GM23338 (cell line): ENCODE measurements around the gene SERAC1. TPM values are rescaled to one million over a fixed set of nuclear protein-coding genes. Genes with fewer than 3 reads are reported as not detected.

Experiments
- ATAC-seq: fragments of 200-7000 bp; cut with Tn5 transposase; 3 replicates; pipeline ENCODE4 v1.9.1; 2020
- DNase-seq: peaks from one replicate; pipeline ENCODE4 v3.0.0-alpha.2; 2015; ENCODE audit warnings: low spot score
- H2AFZ ChIP-seq: fragments of 200-600 bp; sonication (generic); 2 replicates; pipeline ENCODE4 v1.8.0; 2016; ENCODE audit warnings: antibody characterized with exemption, mild to moderate bottlenecking, moderate library complexity
- H3F3A ChIP-seq: fragments of 200-600 bp; sonication (generic); replicated peaks from 2 replicates; pipeline ENCODE4 v1.8.0; 2017; ENCODE audit warnings: antibody characterized with exemption, mixed run types, low read depth
- H3K27ac ChIP-seq: fragments of 200-600 bp; sonication (generic); 2 replicates; pipeline ENCODE4 v1.6.1; 2016; ENCODE audit warnings: low read depth
- H3K27me3 ChIP-seq: fragments of 200-600 bp; sonication (generic); 2 replicates; pipeline ENCODE4 v1.8.0; 2016; ENCODE audit warnings: mild to moderate bottlenecking, mixed run types, moderate library complexity; ENCODE audit not compliant: insufficient read depth
- H3K36me3 ChIP-seq: fragments of 200-600 bp; sonication (generic); 2 replicates; pipeline ENCODE4 v1.8.0; 2016; ENCODE audit warnings: mild to moderate bottlenecking; ENCODE audit not compliant: insufficient read depth
- H3K4me1 ChIP-seq: fragments of 200-600 bp; sonication (generic); 2 replicates; pipeline ENCODE4 v1.8.0; 2016; ENCODE audit warnings: mild to moderate bottlenecking, moderate library complexity; ENCODE audit not compliant: insufficient read depth
- H3K4me2 ChIP-seq: fragments of 200-600 bp; sonication (generic); 2 replicates; pipeline ENCODE4 v1.7.1; 2017; ENCODE audit warnings: mixed run types
- H3K4me3 ChIP-seq: fragments of 200-600 bp; sonication (generic); 2 replicates; pipeline ENCODE4 v1.6.1; 2016; ENCODE audit warnings: mixed run types
- H3K79me2 ChIP-seq: fragments of 200-600 bp; sonication (generic); replicated peaks from 2 replicates; pipeline ENCODE4 v1.8.0; 2017; ENCODE audit warnings: mild to moderate bottlenecking; ENCODE audit not compliant: insufficient read depth
- H3K9me2 ChIP-seq: fragments of 200-600 bp; sonication (generic); 2 replicates; pipeline ENCODE4 v1.8.0; 2017; ENCODE audit not compliant: insufficient read depth
- H4K20me1 ChIP-seq: fragments of 200-600 bp; sonication (generic); replicated peaks from 2 replicates; pipeline ENCODE4 v1.8.0; 2017; ENCODE audit warnings: mild to moderate bottlenecking; ENCODE audit not compliant: insufficient read depth
- H3K27ac Mint-ChIP-seq: 2 replicates; pipeline ENCODE4 v1.8.0; 2020; ENCODE audit warnings: inconsistent platforms, mild to moderate bottlenecking, moderate library complexity, mixed read lengths
- H3K27me3 Mint-ChIP-seq: 3 replicates; pipeline ENCODE4 v1.8.0; 2022; ENCODE audit warnings: low read depth, mild to moderate bottlenecking, moderate library complexity, mixed read lengths, inconsistent platforms; ENCODE audit not compliant: insufficient read depth, poor library complexity
- H3K36me3 Mint-ChIP-seq: 3 replicates; pipeline ENCODE4 v1.8.0; 2021; ENCODE audit warnings: low read depth, mild to moderate bottlenecking, inconsistent platforms, moderate library complexity, mixed read lengths
- H3K4me1 Mint-ChIP-seq: 3 replicates; pipeline ENCODE4 v1.8.0; 2020; ENCODE audit warnings: mild to moderate bottlenecking, inconsistent platforms, mixed read lengths
- H3K4me3 Mint-ChIP-seq: 3 replicates; pipeline ENCODE4 v1.8.0; 2021; ENCODE audit warnings: moderate library complexity, mild to moderate bottlenecking, inconsistent platforms, mixed read lengths
- H3K9me3 Mint-ChIP-seq: 3 replicates; pipeline ENCODE4 v1.8.0; 2020; ENCODE audit warnings: moderate library complexity, mild to moderate bottlenecking, inconsistent platforms, mixed read lengths
- CREB1 ChIP-seq: fragments of 250-450 bp; sonication (Bioruptor Pico); IDR thresholded peaks from 2 replicates; pipeline ENCODE4 v1.5.0; 2020; ENCODE audit warnings: low read depth, mild to moderate bottlenecking, moderate library complexity
- CTCF ChIP-seq, 2 experiments: fragments of 200-600 bp in 1 of 2; sonication (generic) in 1 of 2; conservative IDR thresholded peaks; 2 replicates each; pipeline versions ENCODE4 v1.5.1 to v1.6.1; 2016 to 2017; ENCODE audit warnings: antibody characterized with exemption in 2 of 2, low read depth in 2 of 2, mild to moderate bottlenecking in 2 of 2, moderate library complexity in 1 of 2
- ETS1 ChIP-seq: IDR thresholded peaks from 2 replicates; pipeline ENCODE4 v1.6.1; 2016; ENCODE audit warnings: antibody characterized with exemption
- EZH2 ChIP-seq: fragments of 200-600 bp; sonication (generic); IDR thresholded peaks from one replicate; pipeline ENCODE4 v1.8.0; 2017; ENCODE audit warnings: antibody characterized with exemption, mild to moderate bottlenecking, low read depth; ENCODE audit not compliant: unreplicated experiment
- EZH2phosphoT487 ChIP-seq: fragments of 200-600 bp; sonication (generic); IDR thresholded peaks from one replicate; pipeline ENCODE4 v1.8.1; 2018; ENCODE audit warnings: antibody characterized with exemption; ENCODE audit not compliant: unreplicated experiment
- JUNB ChIP-seq: IDR thresholded peaks from one replicate; pipeline ENCODE4 v1.6.1; 2016; ENCODE audit warnings: antibody characterized with exemption; ENCODE audit not compliant: unreplicated experiment
- NANOG ChIP-seq: IDR thresholded peaks from 2 replicates; pipeline ENCODE4 v1.6.1; 2016; ENCODE audit warnings: antibody characterized with exemption, borderline replicate concordance
- POLR2AphosphoS5 ChIP-seq: IDR thresholded peaks from 2 replicates; pipeline ENCODE4 v1.6.1; 2016; ENCODE audit warnings: antibody characterized with exemption, low read depth
- REST ChIP-seq: IDR thresholded peaks from one replicate; pipeline ENCODE4 v1.6.1; 2018; ENCODE audit warnings: antibody characterized with exemption; ENCODE audit not compliant: unreplicated experiment
- STAT1 ChIP-seq: IDR thresholded peaks from one replicate; pipeline ENCODE4 v1.6.1; 2016; ENCODE audit warnings: antibody characterized with exemption; ENCODE audit not compliant: unreplicated experiment
- ZNF114 ChIP-seq: fragments of 250-450 bp; sonication (Bioruptor Pico); IDR thresholded peaks from 2 replicates; pipeline ENCODE4 v1.5.0; 2020; ENCODE audit warnings: mild to moderate bottlenecking, moderate library complexity
- ZNF331 ChIP-seq: fragments of 250-450 bp; sonication (Bioruptor Pico); IDR thresholded peaks from 2 replicates; pipeline ENCODE4 v1.5.0; 2020; ENCODE audit warnings: low read depth, mild to moderate bottlenecking, moderate library complexity
- ZNF462 ChIP-seq: fragments of 250-450 bp; sonication (Bioruptor Pico); IDR thresholded peaks from 2 replicates; pipeline ENCODE4 v1.5.0; 2020; ENCODE audit warnings: mild to moderate bottlenecking, moderate library complexity
- polyA plus RNA-seq: library from polyadenylated mRNA; unstranded; fragments of >200 nt; fragmentation: Nextera tagmentation; extraction: Ambion mirVana; gene quantifications from 2 replicates; pipeline ENCODE4 v1.2.1, GENCODE V29; 2016
- total RNA-seq: library from RNA; depleted of rRNA; stranded (reverse); fragments of >200 nt; shearing (Covaris generic); gene quantifications from 2 replicates; pipeline ENCODE4 v1.2.3, GENCODE V29; 2014

Gene SERAC1
- total and polyA plus RNA-seq, 2 experiments from 2014 or later: 5.1 to 8.4 TPM

GRCh38 chr6:158067436-158068015 lies 100.5 kb downstream of the SERAC1 start:
- Histone ChIP-seq H3K27me3 (no peaks in the 10 kb centered on the region), H3K4me3 (no peak overlapping the region), H3K9me2 (no peaks in the 10 kb centered on the region), H3K79me2 (no peaks in the 10 kb centered on the region), H3K4me1 (no peaks in the 10 kb centered on the region), H3K27ac (no peak overlapping the region), H3K36me3 (no peaks in the 10 kb centered on the region), H2AFZ (no peak overlapping the region), H4K20me1 (no peaks in the 10 kb centered on the region), H3F3A (no peaks in the 10 kb centered on the region), H3K4me2 (no peak overlapping the region)
- ATAC-seq: no peak
- Mint-ChIP-seq H3K27ac (no peak overlapping the region), H3K36me3 (peaks cover 11% of the 10 kb centered on the region; the same call in 2 of the 3 replicates), H3K9me3 (no peaks in the 10 kb centered on the region), H3K4me3 (no peak overlapping the region), H3K4me1 (peaks cover 16% of the 10 kb centered on the region; the same call in 2 of the 3 replicates), H3K27me3 (peaks cover 9% of the 10 kb centered on the region)
- TF ChIP-seq REST: no peak
- TF ChIP-seq CREB1: no peak
- no peak for TF ChIP-seq JUNB
- TF ChIP-seq POLR2AphosphoS5: no peak
- no peak for TF ChIP-seq ZNF331
- TF ChIP-seq EZH2phosphoT487: no peak
- no peak for TF ChIP-seq ETS1
- no peak for TF ChIP-seq ZNF114 (CRISPR knock-in tag)
- no peak for TF ChIP-seq STAT1
- TF ChIP-seq ZNF462 (CRISPR knock-in tag): no peak
- no peak for TF ChIP-seq CTCF (conservative IDR thresholded peaks at IDR 0.05; ENCODE audit: low read depth in 2 of 2)
- TF ChIP-seq NANOG: no peak
- no peak for TF ChIP-seq EZH2
- DNase-seq: no peak
